CD14-positive monocyte (primary cell): ENCODE data around the gene KISS1R. TPM values are rescaled to one million over a fixed set of nuclear protein-coding genes. Genes with fewer than 3 reads are reported as not detected.

Source experiments
- DNase-seq, 3 donors: peaks; one replicate each; pipeline ENCODE4 v3.0.0-alpha.2; 2011 to 2022
- H2AFZ ChIP-seq: 2 replicates; pipeline ENCODE4 v1.6.0; 2012; ENCODE audit warnings: mild to moderate bottlenecking, low read depth, low read length, inconsistent platforms; ENCODE audit not compliant: insufficient read depth, poor library complexity, severe bottlenecking
- H3K27ac ChIP-seq, 2 donors: 1 replicate in 1 of 2; 2 replicates in 1 of 2; pipeline ENCODE4 v1.5.1; 2012 to 2013; ENCODE audit warnings: low read length in 2 of 2, control low read depth in 1 of 2, inconsistent platforms in 1 of 2, low read depth in 1 of 2, mild to moderate bottlenecking in 1 of 2
- H3K27me3 ChIP-seq, 2 donors: one replicate each; pipeline versions ENCODE4 v1.6.0 to v1.6.1; 2011 to 2013; ENCODE audit warnings: low read length in 2 of 2; ENCODE audit not compliant: control insufficient read depth in 2 of 2, insufficient read depth in 2 of 2
- H3K36me3 ChIP-seq, 2 donors: replicated peaks in 1 of 2; 1 replicate in 1 of 2; 2 replicates in 1 of 2; pipeline versions ENCODE4 v1.5.1 to v1.6.1; 2012 to 2013; ENCODE audit warnings: low read length in 2 of 2, control low read depth in 1 of 2, inconsistent platforms in 1 of 2, mild to moderate bottlenecking in 1 of 2; ENCODE audit not compliant: insufficient read depth in 2 of 2, control insufficient read depth in 1 of 2
- H3K4me1 ChIP-seq, 2 donors: 1 replicate in 1 of 2; 2 replicates in 1 of 2; pipeline versions ENCODE4 v1.5.1 to v1.6.1; 2012 to 2013; ENCODE audit warnings: low read length in 2 of 2, control low read depth in 1 of 2, inconsistent platforms in 1 of 2, mild to moderate bottlenecking in 1 of 2, moderate library complexity in 1 of 2; ENCODE audit not compliant: insufficient read depth in 2 of 2, control insufficient read depth in 1 of 2
- H3K4me2 ChIP-seq: replicated peaks from 2 replicates; pipeline ENCODE3; 2012; ENCODE audit warnings: low read length, moderate library complexity, mild to moderate bottlenecking; ENCODE audit not compliant: poor library complexity, severe bottlenecking; ENCODE audit errors: extremely low read depth
- H3K4me3 ChIP-seq, 3 experiments: fragments of 200-600 bp in 1 of 3; sonication (generic) in 1 of 3; replicated peaks in 1 of 3; 1 replicate in 2 of 3; 2 replicates in 1 of 3; pipeline ENCODE4 v1.5.1; 2011 to 2013; ENCODE audit warnings: low read length in 3 of 3, mild to moderate bottlenecking in 3 of 3, control low read depth in 2 of 3, low read depth in 2 of 3, inconsistent platforms in 1 of 3, moderate library complexity in 1 of 3
- H3K79me2 ChIP-seq: 2 replicates; pipeline ENCODE4 v1.6.0; 2012; ENCODE audit warnings: mild to moderate bottlenecking, control low read depth, inconsistent platforms, low read length, moderate library complexity; ENCODE audit not compliant: insufficient read depth
- H3K9ac ChIP-seq: 2 replicates; pipeline ENCODE4 v1.6.0; 2017; ENCODE audit warnings: low read length, mild to moderate bottlenecking; ENCODE audit not compliant: insufficient read depth, poor library complexity, severe bottlenecking
- H3K9me3 ChIP-seq, 2 donors: replicated peaks in 1 of 2; 1 replicate in 1 of 2; 2 replicates in 1 of 2; pipeline versions ENCODE4 v1.5.1 to v1.6.1; 2012 to 2013; ENCODE audit warnings: low read length in 2 of 2, control low read depth in 1 of 2; ENCODE audit not compliant: control insufficient read depth in 1 of 2, insufficient read depth in 1 of 2
- H4K20me1 ChIP-seq: 2 replicates; pipeline ENCODE4 v1.6.0; 2012; ENCODE audit warnings: mild to moderate bottlenecking, low read length, control low read depth, moderate library complexity; ENCODE audit not compliant: insufficient read depth
- H3K27ac Mint-ChIP-seq, 7 donors: one replicate each; pipeline ENCODE4 v1.8.0; 2020; ENCODE audit warnings: mild to moderate bottlenecking in 7 of 7, mixed read lengths in 7 of 7, moderate library complexity in 6 of 7, inconsistent platforms in 2 of 7
- H3K27me3 Mint-ChIP-seq, 3 donors: one replicate each; pipeline ENCODE4 v1.8.0; 2021 to 2022; ENCODE audit warnings: low read depth in 3 of 3, mild to moderate bottlenecking in 3 of 3, mixed read lengths in 3 of 3, moderate library complexity in 3 of 3, inconsistent platforms in 1 of 3
- H3K36me3 Mint-ChIP-seq, 2 donors: one replicate each; pipeline ENCODE4 v1.8.0; 2020; ENCODE audit warnings: mixed read lengths in 2 of 2, inconsistent platforms in 1 of 2, mild to moderate bottlenecking in 1 of 2
- H3K4me1 Mint-ChIP-seq: one replicate; pipeline ENCODE4 v1.8.0; 2020; ENCODE audit warnings: mild to moderate bottlenecking, mixed read lengths
- H3K4me3 Mint-ChIP-seq, 2 donors: one replicate each; pipeline ENCODE4 v1.8.0; 2020; ENCODE audit warnings: mild to moderate bottlenecking in 2 of 2, mixed read lengths in 2 of 2, moderate library complexity in 1 of 2
- H3K9me3 Mint-ChIP-seq, 7 donors: one replicate each; pipeline ENCODE4 v1.8.0; 2020 to 2022; ENCODE audit warnings: mixed read lengths in 7 of 7, mild to moderate bottlenecking in 6 of 7, moderate library complexity in 6 of 7, inconsistent platforms in 2 of 7
- CTCF ChIP-seq: fragments of 200-600 bp; IDR thresholded peaks from one replicate; pipeline ENCODE4 v1.8.0; 2022; ENCODE audit warnings: antibody characterized with exemption, mild to moderate bottlenecking
- WGBS: methylation state at CpG from one replicate; pipeline ENCODE4 v1.1.5; 2013; ENCODE audit warnings: missing lambda C conversion rate; ENCODE audit not compliant: insufficient coverage; 5-methylcytosine and 5-hydroxymethylcytosine counted together
- intact Hi-C, 2 donors: fragments of 100-400 bp; cut with micrococcal nuclease; formaldehyde crosslinking; loops; one replicate each; pipeline versions ENCODE4 v1.15.0 to v1.15.1; 2023
- polyA plus RNA-seq, 3 donors: library from polyadenylated mRNA; depleted of rRNA in 1 of 3; unstranded in 2 of 3; stranded (reverse) in 1 of 3; fragments of 300-500 nt in 2 of 3; fragments of >200 nt in 1 of 3; fragmentation: Illumina TruSeq in 2 of 3; gene quantifications; 1 replicate in 2 of 3; 2 replicates in 1 of 3; pipeline ENCODE4 v1.2.3, GENCODE V29; 2012 to 2021

KISS1R gene
- polyA plus RNA-seq, 3 donors = not detected

- H3K9ac ChIP-seq = no peak overlapping the region
- peaks cover 0 to 6% (median 3%) of the 10 kb centered on the region in 7 donors for H3K9me3 Mint-ChIP-seq
- no peak overlapping the region for H3K4me2 ChIP-seq
- H3K4me3 Mint-ChIP-seq = no peak overlapping the region
- H2AFZ ChIP-seq = no peak overlapping the region
- H3K36me3 Mint-ChIP-seq = peaks cover 48 to 91% of the 10 kb centered on the region in 2 donors
- H3K9me3 ChIP-seq = peaks cover 0 to 3% of the 10 kb centered on the region in 2 donors
- H3K36me3 ChIP-seq = peaks cover 77 to 89% of the 10 kb centered on the region in 2 donors
- H3K4me1 ChIP-seq = peaks cover 0 to 5% of the 10 kb centered on the region in 2 donors
- no peaks in the 10 kb centered on the region for H3K27me3 Mint-ChIP-seq
- no peak overlapping the region for H3K4me3 ChIP-seq
- TF ChIP-seq CTCF = no peak
- H3K79me2 ChIP-seq = peaks cover 43% of the 10 kb centered on the region
- H3K27ac Mint-ChIP-seq = no peak overlapping the region
- WGBS = 92% methylated on average over 26 of the region's 31 CpGs
- no peak overlapping the region for H3K27ac ChIP-seq
- intact Hi-C loops = no loop called here
- H3K27me3 ChIP-seq = no peaks in the 10 kb centered on the region
- H4K20me1 ChIP-seq = peaks cover 96% of the 10 kb centered on the region
- H3K4me1 Mint-ChIP-seq = peaks cover 8% of the 10 kb centered on the region
- DNase-seq = no peak
Measured at GRCh38 chr19:962683-963400, 45.7 kb downstream of the KISS1R start.

GRCh38 chr19:963486-963951 is 46.4 kb downstream of the KISS1R start:
- peaks cover 0 to 7% (median 5%) of the 10 kb centered on the region in 7 donors for H3K9me3 Mint-ChIP-seq

More at GRCh38 chr19:963486-963951, 46.4 kb downstream of the KISS1R start:
- H4K20me1 ChIP-seq = peaks cover 93% of the 10 kb centered on the region
- no peak for DNase-seq
- no peak for TF ChIP-seq CTCF
- Mint-ChIP-seq H3K27ac (no peak overlapping the region), H3K27me3 (no peaks in the 10 kb centered on the region), H3K36me3 (peaks cover 52 to 95% of the 10 kb centered on the region in 2 donors), H3K4me3 (no peak overlapping the region), H3K4me1 (peaks cover 8% of the 10 kb centered on the region)
- peaks cover 0 to 5% of the 10 kb centered on the region in 2 donors for H3K4me1 ChIP-seq
- H3K9ac ChIP-seq = no peak overlapping the region
- 95% methylated on average over 8 of the region's 11 CpGs for WGBS
- H3K4me2 ChIP-seq = no peak overlapping the region
- intact Hi-C loops = no loop called here
- no peak overlapping the region for H3K4me3 ChIP-seq
- H3K27ac ChIP-seq = no peak overlapping the region
- H3K79me2 ChIP-seq = peaks cover 40% of the 10 kb centered on the region
- no peaks in the 10 kb centered on the region for H3K27me3 ChIP-seq
- peaks cover 82 to 95% of the 10 kb centered on the region in 2 donors for H3K36me3 ChIP-seq
- peaks cover 0 to 3% of the 10 kb centered on the region in 2 donors for H3K9me3 ChIP-seq
- no peak overlapping the region for H2AFZ ChIP-seq
